ENCODE measurements around the gene SLC11A2. TPM values are rescaled to one million over a fixed set of nuclear protein-coding genes. Genes with fewer than 3 reads are reported as not detected.

The SLC11A2 gene
- total and polyA plus RNA-seq, 2 of the 8 experiments (the other 6 are each of a cell fraction or from before 2014, with no cell fraction given), result 55.0 to 61.5 TPM

GRCh38 chr12:51067229-51067628, 41.0 kb upstream of the SLC11A2 start:
- no peaks in the 10 kb centered on the region for H3K79me1 ChIP-seq (ENCODE audit: low read depth, low read length)
- no peak overlapping the region for H2AFZ ChIP-seq (ENCODE audit: low read length)
- CTCF ChIA-PET (ENCODE audit: partially characterized antibody), result no interaction called here
- H2BK5ac ChIP-seq (ENCODE audit: low read depth, low read length), result no peak overlapping the region
- H3K18ac ChIP-seq (ENCODE audit: extremely low read depth, low read length), result no peak overlapping the region
- no peaks in the 10 kb centered on the region for H3K4me1 ChIP-seq (replicated peaks in 1 of 4; ENCODE audit: control insufficient read depth in 3 of 4, insufficient read depth in 4 of 4, low read length in 3 of 4)
- no peak overlapping the region for H2AK5ac ChIP-seq (ENCODE audit: low read depth, low read length)
- H2BK20ac ChIP-seq (ENCODE audit: low read length), result no peak overlapping the region
- H3K9ac ChIP-seq (replicated peaks in 1 of 4; ENCODE audit: extremely low read depth in 1 of 4, low read depth in 3 of 4, low read length in 3 of 4), result no peak overlapping the region
- POLR2A ChIA-PET (ENCODE audit: partially characterized antibody), result interaction anchor here (0.9 to 1.3 kb wide), 3 partner anchors 15 to 42 kb away, joined by 3 to 5 read pairs (median 3); partner anchors contain the start of gene CSRNP2
- H3K56ac ChIP-seq (replicated peaks; ENCODE audit: insufficient read length, low read depth, low read length), result no peak overlapping the region
- no peak overlapping the region for H3K14ac ChIP-seq (ENCODE audit: insufficient read length)
- H3K4me3 ChIP-seq (ENCODE audit: extremely low read depth in 1 of 4, insufficient read depth in 2 of 4, low read depth in 3 of 4, low read length in 4 of 4), result no peak overlapping the region
- no peak overlapping the region for H4K8ac ChIP-seq (ENCODE audit: extremely low read depth, insufficient read depth, low read length)
- peaks cover 2 to 5% of the 10 kb centered on the region in 2 experiments for H4K20me1 ChIP-seq (replicated peaks in 1 of 2; ENCODE audit: control insufficient read depth in 1 of 2, insufficient read depth in 2 of 2, low read length in 2 of 2)
- no peak overlapping the region for H3K4ac ChIP-seq (replicated peaks; ENCODE audit: insufficient read length, low read depth, low read length)
- TF ChIP-seq EP300 (IDR thresholded peaks at IDR 0.05; ENCODE audit: borderline replicate concordance in 1 of 2, low read depth in 2 of 2, low read length in 2 of 2) (no peak), RFX5 (IDR thresholded peaks at IDR 0.05; ENCODE audit: borderline replicate concordance, low read depth, low read length) (no peak), EGR1 (IDR thresholded peaks at IDR 0.05; ENCODE audit: borderline replicate concordance, low read depth, low read length) (no peak), POLR2A (IDR thresholded peaks at IDR 0.05; ENCODE audit: control extremely low read depth in 1 of 2, low read depth in 2 of 2, low read length in 2 of 2) (no peak), CBX5 (IDR thresholded peaks at IDR 0.05; ENCODE audit: low read depth, low read length) (no peak)
- no peak overlapping the region for H2BK15ac ChIP-seq (ENCODE audit: low read length)
- H3K23ac ChIP-seq (ENCODE audit: insufficient read length), result no peak overlapping the region
- H3K4me2 ChIP-seq (ENCODE audit: insufficient read depth in 1 of 2, low read depth in 2 of 2, low read length in 2 of 2), result no peak overlapping the region
- no peaks in the 10 kb centered on the region for H3K9me3 ChIP-seq (ENCODE audit: insufficient read depth in 2 of 2, low read depth in 1 of 2, low read length in 1 of 2)
- H3K23me2 ChIP-seq (ENCODE audit: low read depth, low read length), result no peaks in the 10 kb centered on the region
- H3K27ac ChIP-seq (ENCODE audit: low read depth, low read length), result no peak overlapping the region
- H4K91ac ChIP-seq (replicated peaks; ENCODE audit: insufficient read length, low read length), result no peak overlapping the region
- H2BK120ac ChIP-seq (replicated peaks; ENCODE audit: low read depth, low read length), result no peak overlapping the region
- H3K79me2 ChIP-seq (ENCODE audit: control insufficient read depth in 1 of 2, insufficient read depth in 2 of 2, low read length in 2 of 2), result no peaks in the 10 kb centered on the region
- H3K36me3 ChIP-seq (ENCODE audit: control insufficient read depth in 2 of 4, insufficient read depth in 4 of 4, low read length in 3 of 4), result peaks cover 20 to 76% (median 49%) of the 10 kb centered on the region in 4 experiments
- no peak for DNase-seq (ENCODE audit: low read depth in 1 of 2, low spot score in 2 of 2)
- FAIRE-seq, result no peak
- 94% methylated on average over 4 of the region's 4 CpGs; no CpG with 5 or more reads in 1 of the 2 experiments for WGBS, 2 experiments (ENCODE audit: extremely low coverage in 1 of 2, insufficient coverage in 1 of 2, insufficient read length in 1 of 2, insufficient replicate concordance in 2 of 2, low coverage in 1 of 2, low lambda C conversion rate in 2 of 2, missing lambda C conversion rate in 1 of 2)
- H4K5ac ChIP-seq (ENCODE audit: insufficient read length, low read depth, low read length), result no peak overlapping the region
- H3K27me3 ChIP-seq (replicated peaks in 1 of 4; ENCODE audit: control insufficient read depth in 3 of 4, extremely low read depth in 1 of 4, insufficient read depth in 3 of 4, low read length in 3 of 4), result no peaks in the 10 kb centered on the region
- H2BK12ac ChIP-seq (ENCODE audit: low read depth, low read length), result no peak overlapping the region

Data from H1 (cell line).